RWPE1 (cell line): ENCODE data around the gene NMB.

Experiments
- CTCF ChIA-PET: fragments of 350-600 bp; sonication (Branson Sonifier 250); formaldehyde crosslinking; extraction: SDS; loops from one replicate; lab custom pipeline; 2021; lab: Yijun Ruan, JAX
- POLR2A ChIA-PET: fragments of 400-600 bp; formaldehyde crosslinking; extraction: SDS; loops from one replicate; lab custom pipeline; 2020; ENCODE audit warnings: antibody characterized with exemption; ENCODE audit not compliant: low non-redundant PET; lab: Yijun Ruan, JAX
- DNase-seq: peaks from one replicate; pipeline ENCODE4 v3.0.0; 2012; ENCODE audit warnings: low spot score
- H3K27ac ChIP-seq: fragments of 450-650 bp; 2 replicates; pipeline ENCODE4 v1.5.1; 2017
- TF ChIP-seq, protein P1 (sequence below): fragments of 450-650 bp; conservative IDR thresholded peaks from 2 replicates; pipeline ENCODE4 v1.5.1; 2017; ENCODE audit warnings: low read depth, mild to moderate bottlenecking

Gene NMB

DNA sequence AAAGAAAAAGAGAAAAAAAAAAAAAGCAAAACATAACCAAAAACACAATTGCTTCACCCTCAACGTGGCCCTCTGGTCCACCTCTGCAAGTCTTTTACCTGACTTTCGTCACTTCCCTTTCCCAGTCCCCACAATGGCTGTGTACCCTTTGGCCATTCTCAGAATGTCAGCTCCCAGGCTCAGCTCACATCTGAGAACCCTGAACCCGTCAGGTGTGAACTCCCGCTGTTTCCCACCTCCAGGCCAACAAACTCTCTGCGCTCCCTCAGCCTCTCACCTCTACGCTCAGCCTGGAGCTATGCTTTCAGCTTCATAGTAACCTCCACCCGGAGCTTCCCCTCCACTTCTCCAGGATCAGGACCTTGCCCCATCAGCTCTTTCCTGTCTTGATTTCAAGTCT, 33.6 kb downstream of the NMB start:
- TF ChIP-seq, protein P1, sequence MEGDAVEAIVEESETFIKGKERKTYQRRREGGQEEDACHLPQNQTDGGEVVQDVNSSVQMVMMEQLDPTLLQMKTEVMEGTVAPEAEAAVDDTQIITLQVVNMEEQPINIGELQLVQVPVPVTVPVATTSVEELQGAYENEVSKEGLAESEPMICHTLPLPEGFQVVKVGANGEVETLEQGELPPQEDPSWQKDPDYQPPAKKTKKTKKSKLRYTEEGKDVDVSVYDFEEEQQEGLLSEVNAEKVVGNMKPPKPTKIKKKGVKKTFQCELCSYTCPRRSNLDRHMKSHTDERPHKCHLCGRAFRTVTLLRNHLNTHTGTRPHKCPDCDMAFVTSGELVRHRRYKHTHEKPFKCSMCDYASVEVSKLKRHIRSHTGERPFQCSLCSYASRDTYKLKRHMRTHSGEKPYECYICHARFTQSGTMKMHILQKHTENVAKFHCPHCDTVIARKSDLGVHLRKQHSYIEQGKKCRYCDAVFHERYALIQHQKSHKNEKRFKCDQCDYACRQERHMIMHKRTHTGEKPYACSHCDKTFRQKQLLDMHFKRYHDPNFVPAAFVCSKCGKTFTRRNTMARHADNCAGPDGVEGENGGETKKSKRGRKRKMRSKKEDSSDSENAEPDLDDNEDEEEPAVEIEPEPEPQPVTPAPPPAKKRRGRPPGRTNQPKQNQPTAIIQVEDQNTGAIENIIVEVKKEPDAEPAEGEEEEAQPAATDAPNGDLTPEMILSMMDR, result no peak
- CTCF ChIA-PET, result no interaction called here
- H3K27ac ChIP-seq, result peak overlapping the region; percentile 16; the same call in 1 of the 2 replicates
- no peak for DNase-seq
- POLR2A ChIA-PET, result no interaction called here

DNA sequence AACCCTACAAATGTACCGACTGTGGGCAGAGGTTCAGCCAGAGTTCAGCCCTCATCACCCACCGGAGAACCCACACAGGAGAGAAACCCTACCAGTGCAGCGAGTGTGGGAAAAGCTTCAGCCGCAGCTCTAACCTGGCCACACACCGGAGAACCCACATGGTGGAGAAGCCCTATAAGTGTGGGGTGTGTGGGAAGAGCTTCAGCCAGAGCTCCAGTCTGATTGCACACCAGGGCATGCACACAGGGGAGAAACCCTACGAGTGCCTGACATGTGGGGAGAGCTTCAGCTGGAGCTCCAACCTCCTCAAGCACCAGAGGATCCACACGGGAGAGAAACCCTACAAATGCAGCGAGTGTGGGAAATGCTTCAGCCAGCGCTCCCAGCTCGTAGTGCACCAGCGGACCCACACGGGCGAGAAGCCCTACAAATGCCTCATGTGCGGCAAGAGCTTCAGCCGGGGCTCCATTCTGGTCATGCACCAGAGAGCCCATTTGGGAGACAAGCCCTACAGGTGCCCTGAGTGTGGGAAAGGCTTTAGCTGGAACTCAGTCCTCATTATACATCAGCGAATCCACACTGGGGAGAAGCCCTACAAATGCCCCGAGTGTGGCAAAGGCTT, 36.5 kb downstream of the NMB start:
- no peak overlapping the region for H3K27ac ChIP-seq
- TF ChIP-seq, protein P1, result no peak
- POLR2A ChIA-PET, result no interaction called here
- no peak for DNase-seq
- CTCF ChIA-PET, result interaction anchor here (0.6 to 0.7 kb wide), 2 partner anchors 10 to 709 kb away, joined by 3 read pairs; no protein-coding TSS in a partner anchor

DNA sequence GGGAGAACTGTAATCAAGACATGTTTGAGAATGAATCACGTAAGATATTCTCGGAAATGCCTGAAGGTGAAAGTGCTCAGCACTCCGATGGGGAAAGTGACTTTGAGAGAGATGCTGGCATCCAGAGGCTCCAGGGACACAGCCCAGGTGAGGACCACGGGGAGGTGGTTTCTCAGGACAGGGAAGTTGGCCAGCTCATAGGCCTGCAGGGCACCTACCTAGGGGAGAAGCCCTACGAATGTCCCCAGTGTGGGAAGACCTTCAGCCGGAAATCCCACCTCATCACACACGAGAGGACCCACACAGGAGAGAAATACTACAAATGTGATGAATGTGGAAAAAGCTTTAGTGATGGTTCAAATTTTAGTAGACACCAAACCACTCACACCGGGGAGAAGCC, 37.4 kb downstream of the NMB start:
- CTCF ChIA-PET, result no interaction called here
- POLR2A ChIA-PET, result no interaction called here
- DNase-seq, result no peak
- no peak overlapping the region for H3K27ac ChIP-seq
- TF ChIP-seq, protein P1, result no peak

DNA sequence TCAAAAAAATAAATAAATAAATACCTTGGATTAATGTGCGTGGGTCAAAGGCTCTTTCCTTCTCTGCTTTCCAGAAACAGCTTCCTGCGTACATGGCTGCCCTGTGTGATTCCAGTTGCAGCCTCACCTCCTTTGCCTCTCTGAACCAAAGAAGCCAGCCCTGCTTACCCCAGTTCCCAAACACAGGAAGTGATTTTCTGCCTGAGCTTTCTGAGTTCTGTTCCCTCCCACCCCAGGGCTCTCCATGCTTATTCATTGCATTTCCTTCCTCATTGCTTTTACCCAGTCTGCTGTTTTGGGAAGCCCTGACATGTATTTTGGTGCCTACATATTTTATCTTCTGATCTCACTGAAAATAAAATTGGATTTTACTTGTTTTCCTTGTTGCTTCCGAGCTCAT, 41.8 kb downstream of the NMB start:
- no peak overlapping the region for H3K27ac ChIP-seq
- POLR2A ChIA-PET, result no interaction called here
- DNase-seq, result no peak
- CTCF ChIA-PET, result interaction anchor here (0.6 kb wide), 1 partner anchor 46 kb away, joined by 3 read pairs; no protein-coding TSS in a partner anchor
- TF ChIP-seq, protein P1, result no peak

DNA sequence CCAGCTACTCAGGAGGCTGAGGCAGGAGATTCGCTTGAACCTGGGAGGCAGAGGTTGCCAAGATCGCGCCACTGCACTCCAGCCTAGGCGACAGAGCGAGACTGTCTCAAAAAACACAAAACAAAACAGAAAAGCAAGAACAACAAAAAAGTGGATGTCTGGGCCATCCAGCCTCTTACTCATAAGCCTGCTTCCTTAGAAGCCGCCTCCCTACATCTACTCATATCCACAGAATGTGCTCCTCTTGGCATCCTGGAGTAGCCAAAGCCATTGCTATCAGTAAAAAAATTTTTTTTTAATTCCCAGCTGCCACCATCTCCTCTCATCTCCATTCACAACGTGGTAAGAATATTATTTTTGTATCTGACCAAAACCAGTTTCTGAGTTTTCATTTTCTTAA, 46.4 kb downstream of the NMB start:
- TF ChIP-seq, protein P1, result no peak
- no peak overlapping the region for H3K27ac ChIP-seq
- POLR2A ChIA-PET, result no interaction called here
- no peak for DNase-seq
- CTCF ChIA-PET, result no interaction called here

DNA sequence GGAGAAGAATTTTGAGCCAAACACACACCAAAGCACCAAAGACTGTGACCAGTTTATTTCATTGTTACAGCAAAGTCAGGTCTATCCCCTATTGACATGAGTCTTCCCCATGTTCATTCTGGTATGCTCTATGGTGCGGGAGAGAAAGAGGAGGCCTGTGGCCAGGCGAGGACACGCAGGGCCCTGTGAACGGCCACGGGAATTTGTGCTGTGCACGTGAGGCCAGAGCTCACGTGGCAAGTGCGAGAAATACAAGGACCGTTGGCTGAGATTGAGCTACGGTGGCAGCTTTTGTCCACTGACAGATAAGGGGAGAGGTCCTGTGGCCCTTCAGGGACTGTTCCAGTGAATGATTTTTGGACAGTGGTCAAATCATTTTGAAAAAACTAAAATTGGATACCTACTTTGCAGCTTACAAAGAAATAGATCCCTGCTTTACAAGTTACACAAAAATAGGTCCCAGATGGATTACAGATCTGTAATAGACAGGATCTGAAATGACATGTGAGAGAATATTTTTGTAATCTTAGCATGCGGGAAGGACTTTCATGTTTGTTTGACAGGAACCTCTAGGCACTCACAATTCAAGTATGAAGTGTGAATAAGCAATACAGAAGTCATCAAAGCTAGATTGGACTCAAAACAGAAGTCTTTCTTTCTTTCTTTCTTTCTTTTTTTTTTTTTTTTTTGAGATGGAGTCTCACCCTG, 48.0 kb downstream of the NMB start:
- DNase-seq, result no peak
- POLR2A ChIA-PET, result interaction anchor here (0.6 kb wide), 1 partner anchor 19 kb away, joined by 3 read pairs; no protein-coding TSS in a partner anchor
- TF ChIP-seq, protein P1, result no peak
- CTCF ChIA-PET, result interaction anchor here (0.6 to 1.0 kb wide), 2 partner anchors 21 to 32 kb away, joined by 3 to 6 read pairs; no protein-coding TSS in a partner anchor
- H3K27ac ChIP-seq, result no peak overlapping the region
